ENCODE measurements around the gene MSL1. TPM values are rescaled to one million over a fixed set of nuclear protein-coding genes. Genes with fewer than 3 reads are reported as not detected.

MSL1 gene
- total RNA-seq, 1 donor from 2014 or later: 84.4 TPM

GRCh38 chr17:40084477-40084876, 37.3 kb upstream of the MSL1 start:
- Histone ChIP-seq H3K4me3 (no peak overlapping the region), H3K4me1 (peaks cover 4% of the 10 kb centered on the region), H3K36me3 (peaks cover 69% of the 10 kb centered on the region), H3K27ac (no peak overlapping the region), H3K9me3 (no peaks in the 10 kb centered on the region), H3K27me3 (no peaks in the 10 kb centered on the region)
- ATAC-seq (no peak), DNase-seq (no peak)
- no peak for TF ChIP-seq CTCF (IDR thresholded peaks at IDR 0.05)
- intact Hi-C loops (cut with DNase I): no loop called here

GRCh38 chr17:40086150-40087044, 35.4 kb upstream of the MSL1 start:
- DNase-seq (peak; percentile 80), ATAC-seq (peak; percentile 75)
- H3K4me1 ChIP-seq: peaks cover 4% of the 10 kb centered on the region
- intact Hi-C loops (cut with DNase I): no loop called here
- H3K36me3 ChIP-seq: peaks cover 66% of the 10 kb centered on the region
- peak; percentile 76 for TF ChIP-seq CTCF (IDR thresholded peaks at IDR 0.05)
- no peak overlapping the region for H3K4me3 ChIP-seq
- H3K27ac ChIP-seq: no peak overlapping the region
- H3K9me3 ChIP-seq: no peaks in the 10 kb centered on the region
- no peaks in the 10 kb centered on the region for H3K27me3 ChIP-seq

- DNase-seq (no peak), ATAC-seq (no peak)
- no peak for TF ChIP-seq CTCF (IDR thresholded peaks at IDR 0.05)
- Histone ChIP-seq H3K27ac (no peak overlapping the region), H3K36me3 (peaks cover 66% of the 10 kb centered on the region), H3K27me3 (no peaks in the 10 kb centered on the region), H3K4me1 (peaks cover 6% of the 10 kb centered on the region), H3K9me3 (no peaks in the 10 kb centered on the region), H3K4me3 (no peak overlapping the region)
- intact Hi-C loops (cut with DNase I): no loop called here
These were observed 34.5 kb upstream of the MSL1 start for GRCh38 chr17:40087049-40087794.

GRCh38 chr17:40087903-40088718, 33.7 kb upstream of the MSL1 start:
- Histone ChIP-seq H3K27ac (no peak overlapping the region), H3K36me3 (peaks cover 74% of the 10 kb centered on the region), H3K4me1 (peaks cover 6% of the 10 kb centered on the region), H3K4me3 (no peak overlapping the region), H3K27me3 (no peaks in the 10 kb centered on the region), H3K9me3 (no peaks in the 10 kb centered on the region)
- ATAC-seq: no peak
- DNase-seq: no peak
- TF ChIP-seq CTCF (IDR thresholded peaks at IDR 0.05): no peak
- intact Hi-C loops (cut with DNase I): no loop called here

- H3K27ac ChIP-seq: no peak overlapping the region
These were observed 32.5 kb upstream of the MSL1 start for GRCh38 chr17:40089077-40089895.

More at GRCh38 chr17:40089077-40089895, 32.5 kb upstream of the MSL1 start:
- ATAC-seq (no peak), DNase-seq (no peak)
- H3K4me3 ChIP-seq: no peak overlapping the region
- no peaks in the 10 kb centered on the region for H3K9me3 ChIP-seq
- intact Hi-C loops (cut with DNase I): no loop called here
- H3K36me3 ChIP-seq: peaks cover 75% of the 10 kb centered on the region
- H3K4me1 ChIP-seq: peaks cover 6% of the 10 kb centered on the region
- no peak for TF ChIP-seq CTCF (IDR thresholded peaks at IDR 0.05)
- H3K27me3 ChIP-seq: no peaks in the 10 kb centered on the region
